Measurements from ENCODE around the gene GNRH2. TPM values are rescaled to one million over a fixed set of nuclear protein-coding genes. Genes with fewer than 3 reads are reported as not detected.

GNRH2 gene
- total RNA-seq, 1 experiment from 2014 or later: not detected

Other genes starting within 250 kb of the GNRH2 start
- gene CPXM1, start 243.0 kb upstream of the GNRH2 start, total RNA-seq (2014; rRNA removed; shearing (Covaris generic)): not detected in 2 replicates
- not detected in 2 replicates for gene C20orf141, start 228.6 kb upstream of the GNRH2 start, total RNA-seq (2014; rRNA removed; shearing (Covaris generic))
- not detected in 2 replicates for gene TMEM239, start 227.3 kb upstream of the GNRH2 start, total RNA-seq (2014; rRNA removed; shearing (Covaris generic))
- gene PCED1A, start 203.0 kb upstream of the GNRH2 start, total RNA-seq (2014; rRNA removed; shearing (Covaris generic)): 11.9 and 13.2 TPM in 2 replicates
- 44.1 and 48.1 TPM in 2 replicates for gene VPS16, start 202.9 kb upstream of the GNRH2 start, total RNA-seq (2014; rRNA removed; shearing (Covaris generic))
- gene PTPRA, start 170.1 kb upstream of the GNRH2 start, total RNA-seq (2014; rRNA removed; shearing (Covaris generic)): 30.2 and 43.4 TPM in 2 replicates
- 98.6 and 101 TPM in 2 replicates for gene MRPS26, start 2.4 kb downstream of the GNRH2 start, total RNA-seq (2014; rRNA removed; shearing (Covaris generic))
- gene OXT, start 28.0 kb downstream of the GNRH2 start, total RNA-seq (2014; rRNA removed; shearing (Covaris generic)): not detected in 2 replicates
- not detected in 2 replicates for gene AVP, start 41.1 kb downstream of the GNRH2 start, total RNA-seq (2014; rRNA removed; shearing (Covaris generic))
- 20.9 and 26.0 TPM in 2 replicates for gene FASTKD5, start 116.2 kb downstream of the GNRH2 start, total RNA-seq (2014; rRNA removed; shearing (Covaris generic))
- 4.3 and 4.6 TPM in 2 replicates for gene UBOX5, start 116.2 kb downstream of the GNRH2 start, total RNA-seq (2014; rRNA removed; shearing (Covaris generic))
- 2.7 and 5.0 TPM in 2 replicates for gene LZTS3, start 129.9 kb downstream of the GNRH2 start, total RNA-seq (2014; rRNA removed; shearing (Covaris generic))
- 70.0 and 76.8 TPM in 2 replicates for gene DDRGK1, start 161.1 kb downstream of the GNRH2 start, total RNA-seq (2014; rRNA removed; shearing (Covaris generic))
- 85.8 and 92.7 TPM in 2 replicates for gene ITPA, start 165.9 kb downstream of the GNRH2 start, total RNA-seq (2014; rRNA removed; shearing (Covaris generic))
- gene SLC4A11, start 195.6 kb downstream of the GNRH2 start, total RNA-seq (2014; rRNA removed; shearing (Covaris generic)): 4.8 and 5.2 TPM in 2 replicates